ENCODE measurements around the gene HOXA4.
A peak's percentile ranks its signal among the peaks of the same experiment; 100 is the strongest.

HOXA4 gene

GRCh38 chr7:27133409-27134231 is 3.1 kb upstream of the HOXA4 start:
- in situ Hi-C loops (cut with MboI; ENCODE audit: low sequenced_read_pairs) = no loop called here
- H3K4me3 ChIP-seq = no peak overlapping the region
- H3K27me3 ChIP-seq (ENCODE audit: low read depth) = no peaks in the 10 kb centered on the region

GRCh38 chr7:27132978-27133377 is 2.4 kb upstream of the HOXA4 start:
- H3K36me3 ChIP-seq (replicated peaks) = peaks cover 22% of the 10 kb centered on the region
- H3K4me3 ChIP-seq = no peak overlapping the region
- peaks cover 3% of the 10 kb centered on the region; the same call in 1 of the 2 replicates for H3K4me1 ChIP-seq
- no peaks in the 10 kb centered on the region for H3K27me3 ChIP-seq (ENCODE audit: low read depth)
- H3K9me3 ChIP-seq = no peaks in the 10 kb centered on the region
- no peak for DNase-seq (ENCODE audit: low spot score in 2 of 2)
- in situ Hi-C loops (cut with MboI; ENCODE audit: low sequenced_read_pairs) = no loop called here

More at GRCh38 chr7:27133409-27134231, 3.1 kb upstream of the HOXA4 start:
- no peak for DNase-seq (ENCODE audit: low spot score in 2 of 2)
- Histone ChIP-seq H3K36me3 (replicated peaks) (peaks cover 26% of the 10 kb centered on the region), H3K9me3 (no peaks in the 10 kb centered on the region), H3K4me1 (0 out of 2 replicates have a peak, but pooled peaks cover 2% of the 10 kb centered on the region)

DNA sequence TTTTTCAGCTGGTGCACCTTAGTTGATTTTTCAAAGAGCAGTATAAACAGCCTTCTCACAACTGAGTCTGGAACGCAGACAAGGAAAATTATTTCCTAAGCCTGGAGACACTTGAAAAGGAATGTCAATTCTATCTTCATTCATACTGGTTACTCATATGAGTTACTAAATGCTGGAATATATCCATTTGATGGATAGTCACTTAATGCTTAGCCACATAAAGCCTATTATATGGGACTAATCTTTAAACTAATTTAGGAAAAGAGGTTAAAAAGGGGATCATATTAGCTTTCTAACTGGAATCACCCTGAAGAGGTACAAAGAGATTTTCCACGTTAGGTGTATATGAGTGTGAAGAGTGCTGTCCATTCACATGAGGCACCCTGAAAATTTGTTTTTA is 1.7 kb upstream of the HOXA4 start:
- peaks cover 9% of the 10 kb centered on the region for H3K4me1 ChIP-seq
- no peaks in the 10 kb centered on the region for H3K9me3 ChIP-seq
- in situ Hi-C loops (cut with MboI; ENCODE audit: low sequenced_read_pairs) = no loop called here
- H3K4me3 ChIP-seq = no peak overlapping the region
- H3K27me3 ChIP-seq (ENCODE audit: low read depth) = no peaks in the 10 kb centered on the region
- peaks cover 14% of the 10 kb centered on the region; the same call in 1 of the 2 replicates for H3K36me3 ChIP-seq (replicated peaks)
- no peak for DNase-seq (ENCODE audit: low spot score in 2 of 2)

DNA sequence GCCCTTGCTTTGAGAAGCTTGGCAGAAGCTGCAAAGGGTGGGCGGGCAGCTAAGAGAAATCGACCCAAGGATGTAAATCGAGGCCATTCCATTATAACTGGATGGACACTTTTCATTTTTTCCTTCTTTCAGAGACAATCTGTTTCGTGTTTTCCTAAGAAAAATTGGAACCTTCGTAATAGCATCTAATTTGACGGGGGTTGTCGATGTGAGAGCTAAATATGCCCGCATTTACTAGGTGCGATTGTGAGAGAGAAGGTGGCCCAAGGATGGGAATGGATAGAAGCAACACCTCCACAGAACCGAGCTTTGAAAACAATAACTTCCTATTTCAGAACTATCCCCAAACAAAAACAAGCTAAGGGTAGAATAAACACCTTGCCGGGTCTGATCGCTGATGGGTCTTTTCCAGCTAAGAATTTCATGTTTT is 848 bp upstream of the HOXA4 start:
- H3K4me3 ChIP-seq = no peak overlapping the region
- H3K36me3 ChIP-seq (replicated peaks) = peaks cover 14% of the 10 kb centered on the region; the same call in 1 of the 2 replicates
- no peak for DNase-seq (ENCODE audit: low spot score in 2 of 2)
- no peaks in the 10 kb centered on the region for H3K9me3 ChIP-seq
- H3K27me3 ChIP-seq (ENCODE audit: low read depth) = no peaks in the 10 kb centered on the region
- H3K4me1 ChIP-seq = peaks cover 17% of the 10 kb centered on the region
- in situ Hi-C loops (cut with MboI; ENCODE audit: low sequenced_read_pairs) = no loop called here

- Histone ChIP-seq H3K4me1 (peaks cover 17% of the 10 kb centered on the region), H3K27me3 (ENCODE audit: low read depth) (no peaks in the 10 kb centered on the region), H3K9me3 (no peaks in the 10 kb centered on the region), H3K36me3 (replicated peaks) (peaks cover 14% of the 10 kb centered on the region; the same call in 1 of the 2 replicates), H3K4me3 (no peak overlapping the region)
- in situ Hi-C loops (cut with MboI; ENCODE audit: low sequenced_read_pairs) = no loop called here
- DNase-seq (ENCODE audit: low spot score in 2 of 2) = no peak
These were observed 623 bp downstream of the HOXA4 start for GRCh38 chr7:27129729-27130539.

DNA sequence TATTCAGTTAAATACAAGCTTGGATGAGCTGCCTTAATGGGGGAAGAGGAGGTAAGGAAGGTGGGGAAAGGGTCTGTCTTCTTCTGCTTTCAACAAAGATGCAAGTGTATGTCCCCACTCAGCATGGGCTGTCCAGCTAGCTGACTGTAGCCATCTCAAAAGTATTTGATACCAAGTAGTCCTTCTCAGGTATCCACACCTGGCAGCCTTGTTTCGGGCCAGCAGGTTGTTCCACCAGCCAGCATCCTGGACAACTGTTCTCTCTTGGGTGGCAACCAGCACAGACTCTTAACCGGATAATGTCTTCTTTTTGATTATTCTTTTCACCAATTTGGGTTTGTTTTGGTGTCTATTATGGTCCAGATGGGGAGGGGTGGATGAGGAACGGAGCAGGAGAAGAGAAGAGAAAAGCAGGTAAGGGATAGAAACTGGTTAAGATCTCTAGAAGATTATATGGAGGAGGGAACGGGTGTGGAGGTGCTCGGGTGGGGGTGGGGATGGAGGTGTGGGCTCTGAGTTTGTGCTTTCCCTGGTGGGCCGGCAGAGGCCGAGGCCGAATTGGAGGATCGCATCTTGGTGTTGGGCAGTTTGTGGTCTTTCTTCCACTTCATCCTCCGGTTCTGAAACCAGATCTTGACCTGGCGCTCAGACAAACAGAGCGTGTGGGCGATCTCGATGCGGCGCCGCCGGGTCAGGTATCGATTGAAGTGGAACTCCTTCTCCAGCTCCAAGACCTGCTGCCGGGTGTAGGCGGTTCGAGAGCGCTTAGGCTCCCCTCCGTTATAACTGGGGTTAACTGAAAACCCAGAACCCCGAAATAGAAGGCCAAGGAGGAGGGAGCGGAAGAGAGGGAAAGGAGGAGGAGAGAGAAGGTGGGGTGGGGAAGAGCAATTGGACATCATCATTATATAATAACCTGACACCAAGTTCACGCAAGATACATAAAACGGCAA is 1.5 kb downstream of the HOXA4 start:
- peaks cover 17% of the 10 kb centered on the region for H3K4me1 ChIP-seq
- H3K27me3 ChIP-seq (ENCODE audit: low read depth) = no peaks in the 10 kb centered on the region
- in situ Hi-C loops (cut with MboI; ENCODE audit: low sequenced_read_pairs) = no loop called here
- no peaks in the 10 kb centered on the region for H3K9me3 ChIP-seq
- H3K4me3 ChIP-seq = no peak overlapping the region
- peaks cover 14% of the 10 kb centered on the region; the same call in 1 of the 2 replicates for H3K36me3 ChIP-seq (replicated peaks)
- no peak for DNase-seq (ENCODE audit: low spot score in 2 of 2)

DNA sequence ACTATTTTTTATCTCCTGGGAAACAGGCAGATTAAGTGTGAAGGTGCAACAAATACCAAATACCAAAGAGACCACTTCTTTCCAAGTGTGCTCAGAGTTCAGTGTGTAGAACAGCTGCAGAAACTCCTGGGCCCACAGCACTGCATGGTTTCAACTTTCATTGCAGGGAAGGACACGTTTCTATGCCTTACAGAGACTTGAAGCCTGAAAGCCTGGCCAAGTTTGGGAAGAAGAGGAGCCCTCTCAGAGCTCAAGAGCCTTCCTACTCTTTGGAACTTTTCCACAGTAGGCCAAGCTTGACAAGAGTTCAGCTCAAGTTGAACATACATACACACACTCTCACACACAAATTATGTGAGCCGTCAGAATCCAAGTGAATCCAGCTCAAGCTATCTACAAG is 2.5 kb downstream of the HOXA4 start:
- H3K36me3 ChIP-seq (replicated peaks) = peaks cover 14% of the 10 kb centered on the region; the same call in 1 of the 2 replicates
- in situ Hi-C loops (cut with MboI; ENCODE audit: low sequenced_read_pairs) = no loop called here
- H3K27me3 ChIP-seq (ENCODE audit: low read depth) = no peaks in the 10 kb centered on the region
- no peak for DNase-seq (ENCODE audit: low spot score in 2 of 2)
- peaks cover 17% of the 10 kb centered on the region for H3K4me1 ChIP-seq
- no peaks in the 10 kb centered on the region for H3K9me3 ChIP-seq
- H3K4me3 ChIP-seq = no peak overlapping the region

DNA sequence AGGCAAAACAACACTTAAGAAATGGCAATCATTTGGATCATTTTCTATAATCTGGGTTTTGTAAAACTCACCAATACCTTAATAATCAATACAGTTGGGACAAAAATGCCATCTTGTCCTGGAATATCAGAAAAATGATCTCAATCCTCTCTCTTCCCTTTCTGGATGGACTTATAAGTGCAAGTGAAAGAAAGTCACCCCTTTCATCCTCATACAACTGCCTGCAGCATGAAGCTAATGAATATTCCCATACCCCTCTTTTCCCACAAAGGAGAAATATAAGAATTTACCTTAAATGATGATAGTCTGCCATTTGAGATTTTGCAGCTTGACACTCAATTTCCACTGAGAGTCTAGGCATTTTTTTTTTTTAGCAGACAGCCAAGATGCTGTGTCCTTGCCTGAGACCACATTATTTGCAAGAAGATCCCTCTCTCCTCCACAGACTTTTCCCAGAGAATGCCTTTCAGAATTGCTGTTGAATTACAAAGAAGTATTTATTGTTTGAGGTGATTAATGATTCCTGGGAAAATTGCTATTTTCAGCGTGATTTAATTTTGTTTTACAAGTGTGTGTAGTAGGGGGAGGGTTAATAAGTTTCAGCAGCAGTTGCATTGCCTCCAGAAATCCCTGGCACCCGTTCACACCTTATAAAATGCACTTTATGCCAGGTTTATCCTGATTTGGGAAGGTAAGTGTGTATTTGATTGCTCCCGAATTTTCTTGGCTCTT is 3.8 kb downstream of the HOXA4 start:
- in situ Hi-C loops (cut with MboI; ENCODE audit: low sequenced_read_pairs) = no loop called here
- Histone ChIP-seq H3K27me3 (ENCODE audit: low read depth) (no peaks in the 10 kb centered on the region), H3K36me3 (replicated peaks) (peaks cover 14% of the 10 kb centered on the region; the same call in 1 of the 2 replicates)

DNA sequence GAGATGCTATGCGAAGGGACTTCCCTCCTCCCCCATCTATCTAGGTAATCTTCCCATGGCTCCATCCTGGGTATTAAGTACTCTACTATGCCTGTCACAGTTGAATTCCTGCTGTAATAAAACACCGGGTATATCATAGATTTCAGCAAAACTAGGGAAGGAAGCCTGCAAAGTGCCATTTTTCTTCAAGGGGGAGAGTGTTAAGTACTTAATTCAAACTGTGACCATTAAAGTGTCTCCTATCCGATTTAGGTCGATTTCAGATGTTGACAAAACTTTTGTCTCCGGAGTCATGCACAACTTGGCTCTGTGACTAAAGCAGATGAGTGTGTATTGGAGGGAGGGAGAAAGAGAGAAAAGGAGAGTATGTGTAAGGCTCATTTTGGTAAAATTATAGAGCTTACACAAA is 4.6 kb downstream of the HOXA4 start:
- Histone ChIP-seq H3K4me3 (no peak overlapping the region), H3K27me3 (ENCODE audit: low read depth) (no peaks in the 10 kb centered on the region), H3K36me3 (replicated peaks) (peaks cover 11% of the 10 kb centered on the region; the same call in 1 of the 2 replicates), H3K9me3 (no peaks in the 10 kb centered on the region), H3K4me1 (peaks cover 17% of the 10 kb centered on the region)
- in situ Hi-C loops (cut with MboI; ENCODE audit: low sequenced_read_pairs) = no loop called here
- DNase-seq (ENCODE audit: low spot score in 2 of 2) = no peak

More for the DNA sequence above, 3.8 kb downstream of the HOXA4 start:
- peak in 1 of 2 experiments; percentile 69 for DNase-seq (ENCODE audit: low spot score in 2 of 2)
- H3K9me3 ChIP-seq = no peaks in the 10 kb centered on the region
- no peak overlapping the region for H3K4me3 ChIP-seq
- peaks cover 17% of the 10 kb centered on the region for H3K4me1 ChIP-seq

DNA sequence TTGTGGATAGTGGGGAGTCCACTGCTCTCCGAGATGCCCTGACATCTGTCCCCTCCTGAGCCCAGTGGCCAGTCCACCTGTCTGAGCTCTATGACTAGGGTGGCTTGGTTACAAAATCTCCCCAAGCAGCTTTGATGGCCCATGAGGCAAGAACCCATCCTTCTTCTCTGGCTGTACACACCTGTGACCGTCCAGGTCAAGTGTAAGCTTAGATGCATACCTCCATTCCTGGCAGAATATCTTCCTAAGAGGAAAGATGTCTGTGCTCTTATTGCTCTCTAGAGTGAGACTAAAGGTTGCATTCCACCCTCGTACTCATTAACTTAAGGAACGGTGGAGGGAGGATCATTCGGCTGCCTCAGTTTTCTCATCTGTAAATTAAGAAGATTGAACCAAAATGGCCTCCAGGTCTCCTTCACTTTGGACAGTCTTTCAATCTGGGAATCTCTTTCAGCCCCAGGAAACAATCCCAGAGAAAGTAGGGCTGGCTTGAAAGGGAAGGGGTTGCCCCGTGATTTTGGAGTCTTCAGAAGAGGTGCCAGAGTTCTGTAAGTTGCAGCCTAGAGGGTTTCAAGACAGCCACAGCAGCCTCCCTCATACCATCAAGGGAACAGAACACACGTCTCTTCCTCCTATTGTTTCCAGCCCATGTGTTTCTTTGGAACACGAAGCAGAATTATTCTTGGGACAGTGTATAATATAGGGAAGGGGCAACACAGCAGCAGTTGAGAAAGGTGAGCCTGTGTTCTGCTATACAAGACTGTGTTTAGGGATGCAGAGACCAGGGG is 5.5 kb downstream of the HOXA4 start:
- H3K9me3 ChIP-seq = no peaks in the 10 kb centered on the region
- no peak for DNase-seq (ENCODE audit: low spot score in 2 of 2)
- H3K36me3 ChIP-seq (replicated peaks) = peaks cover 11% of the 10 kb centered on the region; the same call in 1 of the 2 replicates
- in situ Hi-C loops (cut with MboI; ENCODE audit: low sequenced_read_pairs) = no loop called here
- no peak overlapping the region for H3K4me3 ChIP-seq
- no peaks in the 10 kb centered on the region for H3K27me3 ChIP-seq (ENCODE audit: low read depth)
- H3K4me1 ChIP-seq = peaks cover 17% of the 10 kb centered on the region

GRCh38 chr7:27124096-27124901 is 6.3 kb downstream of the HOXA4 start:
- in situ Hi-C loops (cut with MboI; ENCODE audit: low sequenced_read_pairs) = no loop called here
- no peaks in the 10 kb centered on the region for H3K9me3 ChIP-seq
- peaks cover 17% of the 10 kb centered on the region for H3K4me1 ChIP-seq
- no peak for DNase-seq (ENCODE audit: low spot score in 2 of 2)
- H3K4me3 ChIP-seq = no peak overlapping the region
- peaks cover 6% of the 10 kb centered on the region; the same call in 1 of the 2 replicates for H3K36me3 ChIP-seq (replicated peaks)
- H3K27me3 ChIP-seq (ENCODE audit: low read depth) = no peaks in the 10 kb centered on the region

Measured in HAP-1 (cell line).